SU-DHL-6 (cell line): Measurements from ENCODE around the gene TRIM5.

Experiments
- EZH2phosphoT487 ChIP-seq: fragments of 200-600 bp; sonication (generic), shearing (Covaris generic); conservative IDR thresholded peaks from 2 replicates; pipeline ENCODE4 v1.6.1; 2018; ENCODE audit warnings: mild to moderate bottlenecking, antibody characterized with exemption, low read length, moderate library complexity, mixed read lengths
- TF ChIP-seq, protein P1 (sequence below): fragments of 200-600 bp; sonication (generic); IDR thresholded peaks from one replicate; pipeline ENCODE4 v1.5.1; 2017; ENCODE audit warnings: antibody characterized with exemption, mild to moderate bottlenecking, low read length, moderate library complexity; ENCODE audit not compliant: insufficient read depth, poor library complexity, severe bottlenecking

DNA sequence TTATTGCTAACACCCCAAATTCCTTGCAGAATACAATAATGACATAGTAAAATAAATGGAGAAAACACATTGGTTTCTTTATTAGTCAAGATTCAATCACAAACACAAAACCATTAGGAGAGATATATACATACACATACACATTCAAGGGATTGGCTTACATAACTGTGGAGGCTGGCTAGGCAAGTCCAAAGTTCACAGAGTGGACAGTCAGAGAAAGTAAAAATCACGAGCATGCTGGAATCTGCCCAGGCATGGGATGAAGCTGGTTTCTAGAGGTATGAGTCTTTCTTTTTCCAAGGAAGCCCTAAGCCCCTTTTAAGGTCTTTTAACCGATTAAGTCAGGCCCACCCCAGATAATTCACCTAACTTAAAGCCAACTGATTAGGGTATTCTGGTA lies 37.7 kb upstream of the TRIM5 start:
- TF ChIP-seq, protein P1, sequence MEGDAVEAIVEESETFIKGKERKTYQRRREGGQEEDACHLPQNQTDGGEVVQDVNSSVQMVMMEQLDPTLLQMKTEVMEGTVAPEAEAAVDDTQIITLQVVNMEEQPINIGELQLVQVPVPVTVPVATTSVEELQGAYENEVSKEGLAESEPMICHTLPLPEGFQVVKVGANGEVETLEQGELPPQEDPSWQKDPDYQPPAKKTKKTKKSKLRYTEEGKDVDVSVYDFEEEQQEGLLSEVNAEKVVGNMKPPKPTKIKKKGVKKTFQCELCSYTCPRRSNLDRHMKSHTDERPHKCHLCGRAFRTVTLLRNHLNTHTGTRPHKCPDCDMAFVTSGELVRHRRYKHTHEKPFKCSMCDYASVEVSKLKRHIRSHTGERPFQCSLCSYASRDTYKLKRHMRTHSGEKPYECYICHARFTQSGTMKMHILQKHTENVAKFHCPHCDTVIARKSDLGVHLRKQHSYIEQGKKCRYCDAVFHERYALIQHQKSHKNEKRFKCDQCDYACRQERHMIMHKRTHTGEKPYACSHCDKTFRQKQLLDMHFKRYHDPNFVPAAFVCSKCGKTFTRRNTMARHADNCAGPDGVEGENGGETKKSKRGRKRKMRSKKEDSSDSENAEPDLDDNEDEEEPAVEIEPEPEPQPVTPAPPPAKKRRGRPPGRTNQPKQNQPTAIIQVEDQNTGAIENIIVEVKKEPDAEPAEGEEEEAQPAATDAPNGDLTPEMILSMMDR, result no peak
- no peak for TF ChIP-seq EZH2phosphoT487
